Measurements from ENCODE around the gene KRTAP10-9. TPM values are rescaled to one million over a fixed set of nuclear protein-coding genes. Genes with fewer than 3 reads are reported as not detected.
"Not testable (repeated sequence)": the region's sequence is repeated elsewhere in the genome, so short reads cannot be mapped to it uniquely, and the experiment has no call there.

Gene KRTAP10-9
- total RNA-seq, 1 experiment from 2014 or later, result not detected

DNA sequence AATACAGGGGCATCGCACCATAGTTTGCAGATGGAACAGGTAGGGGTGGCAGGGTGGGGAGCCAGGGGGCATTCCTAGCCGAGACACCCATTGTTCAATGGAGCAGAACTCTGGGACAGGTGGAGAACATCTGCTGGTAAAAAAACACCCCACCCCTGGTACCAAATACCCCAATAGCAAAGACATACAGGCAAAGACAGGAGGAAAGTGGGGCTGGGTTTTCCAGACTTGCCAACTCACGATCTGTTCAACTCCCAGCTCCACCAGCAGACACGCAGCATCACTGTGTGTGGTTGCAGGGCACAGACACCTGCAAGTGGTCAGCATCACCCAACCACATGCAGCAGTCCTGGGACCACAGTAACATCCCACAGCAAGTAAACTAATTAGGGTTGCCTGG is 15.3 kb upstream of the KRTAP10-9 start:
- no peak for DNase-seq (ENCODE audit: low read depth)
- in situ Hi-C loops (cut with HindIII; ENCODE audit: low pct_unique_long_range_greater_than_20kb, low sequenced_read_pairs), result no loop called here

DNA sequence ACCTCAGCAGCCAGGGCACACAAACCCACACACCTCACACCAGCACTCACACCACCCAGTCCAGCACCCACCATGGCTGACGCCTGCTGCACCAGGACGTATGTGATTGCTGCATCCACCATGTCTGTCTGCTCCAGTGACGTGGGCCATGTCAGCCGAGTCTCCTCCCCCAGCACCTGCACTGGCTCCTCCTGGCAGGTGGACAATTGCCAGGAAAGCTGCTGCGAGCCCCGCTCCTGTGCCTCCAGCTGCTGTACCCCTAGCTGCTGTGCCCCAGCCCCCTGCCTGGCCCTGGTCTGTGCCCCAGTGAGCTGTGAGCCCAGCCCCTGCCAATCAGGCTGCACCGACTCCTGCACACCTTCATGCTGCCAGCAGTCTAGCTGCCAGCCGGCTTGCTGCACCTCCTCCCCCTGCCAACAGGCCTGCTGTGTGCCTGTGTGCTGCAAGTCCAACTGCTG is 14.8 kb upstream of the KRTAP10-9 start, which contains the start of gene KRTAP10-8:
Gene KRTAP10-8, plus strand, starts transcription at position 51 of the 458 bp plus-strand sequence. Its CDS starts 22 bp downstream, at position 73.
- no peak for DNase-seq (ENCODE audit: low read depth)
- in situ Hi-C loops (cut with HindIII; ENCODE audit: low pct_unique_long_range_greater_than_20kb, low sequenced_read_pairs), result no loop called here

DNA sequence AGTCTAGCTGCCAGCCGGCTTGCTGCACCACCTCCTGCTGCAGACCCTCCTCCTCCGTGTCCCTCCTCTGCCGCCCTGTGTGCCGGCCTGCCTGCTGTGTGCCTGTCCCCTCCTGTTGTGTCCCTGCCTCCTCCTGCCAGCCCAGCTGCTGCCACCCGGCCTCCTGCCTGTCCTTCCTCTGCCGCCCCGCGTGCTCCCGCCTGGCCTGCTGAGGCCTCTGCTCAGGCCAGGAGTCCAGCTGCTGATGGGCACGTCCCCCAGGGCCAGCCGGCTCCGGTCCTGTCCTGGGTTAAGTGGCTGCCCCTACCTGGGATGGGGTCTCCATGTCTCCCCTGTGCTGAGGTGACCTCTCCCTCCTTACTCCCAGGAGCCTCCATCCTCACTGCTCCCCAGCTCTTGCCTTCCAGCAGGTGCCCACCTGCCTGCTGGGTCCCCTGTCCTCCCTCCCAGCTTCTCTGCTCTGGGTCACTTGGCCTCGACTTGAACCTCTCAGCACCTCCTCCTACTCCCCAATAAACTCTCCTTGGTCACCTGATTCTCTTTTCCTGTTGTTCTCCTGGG is 14.1 kb upstream of the KRTAP10-9 start:
- in situ Hi-C loops (cut with HindIII; ENCODE audit: low pct_unique_long_range_greater_than_20kb, low sequenced_read_pairs), result no loop called here
- no peak for DNase-seq (ENCODE audit: low read depth)

GRCh38 chr21:44613386-44614155 is 13.3 kb upstream of the KRTAP10-9 start:
- no peak for DNase-seq (ENCODE audit: low read depth)
- in situ Hi-C loops (cut with HindIII; ENCODE audit: low pct_unique_long_range_greater_than_20kb, low sequenced_read_pairs), result no loop called here

GRCh38 chr21:44614161-44614631 is 12.7 kb upstream of the KRTAP10-9 start:
- in situ Hi-C loops (cut with HindIII; ENCODE audit: low pct_unique_long_range_greater_than_20kb, low sequenced_read_pairs), result no loop called here
- no peak for DNase-seq (ENCODE audit: low read depth)

GRCh38 chr21:44614961-44615391 is 11.9 kb upstream of the KRTAP10-9 start:
- in situ Hi-C loops (cut with HindIII; ENCODE audit: low pct_unique_long_range_greater_than_20kb, low sequenced_read_pairs), result no loop called here
- DNase-seq (ENCODE audit: low read depth), result no peak

DNA sequence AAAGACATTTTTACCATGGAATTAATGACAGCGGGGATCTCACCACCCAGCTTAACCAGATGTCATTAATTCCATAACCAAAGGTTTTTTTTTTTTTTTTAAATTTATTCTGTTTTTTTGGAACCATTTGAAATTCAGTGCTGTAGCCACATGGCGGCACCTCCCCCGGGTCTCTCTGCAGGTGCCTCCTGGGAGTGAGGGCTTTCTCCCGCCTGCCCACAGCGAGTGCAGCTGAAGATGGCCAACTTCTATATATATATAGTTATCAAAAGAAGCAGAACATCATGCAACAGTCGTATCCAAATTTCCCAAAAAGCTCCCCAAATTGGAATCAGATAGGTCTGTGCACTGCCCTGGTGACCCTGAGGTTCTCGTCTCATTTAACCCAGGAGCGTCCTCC is 11.4 kb upstream of the KRTAP10-9 start:
- in situ Hi-C loops (cut with HindIII; ENCODE audit: low pct_unique_long_range_greater_than_20kb, low sequenced_read_pairs), result no loop called here
- DNase-seq (ENCODE audit: low read depth), result no peak

GRCh38 chr21:44615911-44616590 is 10.8 kb upstream of the KRTAP10-9 start:
- no peak for DNase-seq (ENCODE audit: low read depth)
- in situ Hi-C loops (cut with HindIII; ENCODE audit: low pct_unique_long_range_greater_than_20kb, low sequenced_read_pairs), result no loop called here

DNA sequence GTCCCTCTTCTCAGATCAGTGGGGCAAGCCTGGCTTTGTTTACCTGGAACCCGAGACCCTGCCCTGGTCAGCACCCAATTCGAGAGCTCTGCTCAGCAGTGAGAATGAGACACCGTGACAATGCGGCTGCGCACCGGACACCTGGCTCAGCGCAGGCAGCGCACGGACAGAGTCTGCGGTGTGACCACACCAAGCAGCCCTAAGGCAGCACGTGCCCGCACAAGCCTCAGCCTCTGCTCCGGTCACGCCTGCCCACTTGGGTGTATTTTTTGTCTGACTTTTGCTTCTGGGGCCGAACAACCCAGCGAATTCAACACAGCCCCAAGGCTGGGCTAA is 10.3 kb upstream of the KRTAP10-9 start:
- DNase-seq (ENCODE audit: low read depth), result no peak
- in situ Hi-C loops (cut with HindIII; ENCODE audit: low pct_unique_long_range_greater_than_20kb, low sequenced_read_pairs), result no loop called here

DNA sequence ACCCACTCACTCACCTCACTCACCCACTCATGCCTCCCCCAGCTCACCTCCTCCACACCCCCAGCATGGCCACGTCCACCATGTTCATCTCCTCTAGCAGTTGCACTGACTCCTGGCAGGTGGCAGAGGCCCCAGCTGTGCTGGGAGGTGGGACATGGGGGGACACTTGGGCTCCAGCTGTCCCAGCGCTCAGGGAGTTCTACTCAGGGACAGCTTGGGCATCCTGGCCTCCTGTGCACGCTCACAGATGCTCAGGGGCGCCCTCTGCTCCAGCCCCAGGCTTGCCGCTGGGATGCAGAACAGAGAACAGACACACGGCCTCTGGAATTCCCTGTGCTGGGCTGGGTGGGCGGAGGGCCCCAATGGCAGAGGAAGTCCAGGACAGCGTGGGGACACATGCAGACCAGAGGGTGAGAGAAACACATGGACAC is 9.8 kb upstream of the KRTAP10-9 start:
- DNase-seq (ENCODE audit: low read depth), result no peak
- in situ Hi-C loops (cut with HindIII; ENCODE audit: low pct_unique_long_range_greater_than_20kb, low sequenced_read_pairs), result no loop called here

- no peak for DNase-seq (ENCODE audit: low read depth)
- in situ Hi-C loops (cut with HindIII; ENCODE audit: low pct_unique_long_range_greater_than_20kb, low sequenced_read_pairs), result no loop called here
Measured at GRCh38 chr21:44618504-44618903, 8.4 kb upstream of the KRTAP10-9 start.

DNA sequence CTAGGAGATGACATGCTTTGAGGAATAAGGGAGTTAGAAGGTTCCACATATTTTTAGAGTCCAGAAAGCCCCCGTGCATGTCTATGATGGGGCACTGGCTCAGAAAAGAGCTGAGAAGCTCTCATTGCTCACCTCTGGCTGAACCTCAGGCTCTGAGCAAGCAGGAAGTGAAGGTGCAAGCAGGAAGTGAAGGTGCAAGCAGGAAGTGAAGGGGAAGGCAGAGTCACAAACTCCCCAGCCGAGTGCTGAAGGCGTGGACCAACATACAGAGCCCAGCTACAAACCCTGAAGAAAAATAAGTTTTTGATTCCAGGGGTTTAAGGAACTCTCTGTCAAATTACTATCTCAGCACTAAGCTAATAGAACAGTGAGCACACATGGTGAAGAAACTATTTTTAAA is 8.0 kb upstream of the KRTAP10-9 start:
- DNase-seq (ENCODE audit: low read depth), result no peak
- in situ Hi-C loops (cut with HindIII; ENCODE audit: low pct_unique_long_range_greater_than_20kb, low sequenced_read_pairs), result no loop called here

DNA sequence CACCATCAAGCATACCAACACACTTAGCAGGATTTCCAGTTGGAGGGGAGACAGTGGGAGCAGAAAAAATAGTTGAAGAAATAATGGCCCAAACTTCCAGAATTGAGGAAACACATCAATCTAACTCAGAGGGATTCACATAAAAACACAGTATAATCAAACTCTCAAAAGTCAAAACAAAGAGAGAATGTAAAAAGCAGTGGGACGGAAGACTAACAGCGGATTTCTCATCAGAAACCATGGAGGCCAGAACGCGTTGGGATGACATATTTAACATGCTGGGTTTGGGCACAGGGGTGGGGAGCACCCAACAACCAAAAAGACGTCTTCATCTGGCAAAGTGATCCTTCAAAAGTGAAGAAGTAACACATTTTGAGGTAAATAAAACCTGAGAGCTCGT is 7.0 kb upstream of the KRTAP10-9 start:
- in situ Hi-C loops (cut with HindIII; ENCODE audit: low pct_unique_long_range_greater_than_20kb, low sequenced_read_pairs), result no loop called here
- no peak for DNase-seq (ENCODE audit: low read depth)

GRCh38 chr21:44623575-44623974 is 3.3 kb upstream of the KRTAP10-9 start:
- DNase-seq (ENCODE audit: low read depth), result no peak
- in situ Hi-C loops (cut with HindIII; ENCODE audit: low pct_unique_long_range_greater_than_20kb, low sequenced_read_pairs), result no loop called here

- in situ Hi-C loops (cut with HindIII; ENCODE audit: low pct_unique_long_range_greater_than_20kb, low sequenced_read_pairs), result no loop called here
Measured at GRCh38 chr21:44625756-44626155, 1.1 kb upstream of the KRTAP10-9 start.

GRCh38 chr21:44626262-44626661 is 631 bp upstream of the KRTAP10-9 start:
- in situ Hi-C loops (cut with HindIII; ENCODE audit: low pct_unique_long_range_greater_than_20kb, low sequenced_read_pairs), result no loop called here
- DNase-seq (ENCODE audit: low read depth), result no peak

More at GRCh38 chr21:44625756-44626155, 1.1 kb upstream of the KRTAP10-9 start:
- no peak for DNase-seq (ENCODE audit: low read depth)

- DNase-seq (ENCODE audit: low read depth); in situ Hi-C loops (cut with HindIII; ENCODE audit: low pct_unique_long_range_greater_than_20kb, low sequenced_read_pairs): not testable (repeated sequence)
Measured at GRCh38 chr21:44627181-44627822, 409 bp downstream of the KRTAP10-9 start.

DNA sequence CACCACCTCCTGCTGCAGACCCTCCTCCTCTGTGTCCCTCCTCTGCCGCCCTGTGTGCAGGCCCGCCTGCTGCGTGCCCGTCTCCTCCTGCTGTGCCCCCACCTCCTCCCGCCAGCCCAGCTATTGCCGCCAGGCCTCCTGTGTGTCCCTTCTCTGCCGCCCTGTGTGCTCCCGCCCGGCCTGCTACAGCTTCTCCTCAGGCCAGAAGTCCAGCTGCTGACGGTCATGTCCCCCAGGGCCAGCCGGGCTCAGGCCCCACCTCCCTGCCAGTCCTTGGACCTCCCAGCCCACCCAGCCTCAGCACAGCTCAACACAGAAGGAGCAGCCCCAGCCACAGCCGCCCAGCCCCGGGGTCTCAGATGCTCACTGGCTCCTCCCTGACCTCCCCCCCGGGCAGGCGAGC is 939 bp downstream of the KRTAP10-9 start:
- in situ Hi-C loops (cut with HindIII; ENCODE audit: low pct_unique_long_range_greater_than_20kb, low sequenced_read_pairs), result not testable (repeated sequence)

More for the DNA sequence above, 939 bp downstream of the KRTAP10-9 start:
- not testable (repeated sequence) for DNase-seq (ENCODE audit: low read depth)
